ENCODE measurements around the gene KIAA1328. TPM values are rescaled to one million over a fixed set of nuclear protein-coding genes. Genes with fewer than 3 reads are reported as not detected.
"Not testable (repeated sequence)": the region's sequence is repeated elsewhere in the genome, so short reads cannot be mapped to it uniquely, and the experiment has no call there.

The KIAA1328 gene
- polyA plus RNA-seq, 1 donor (not counting 4 experiments of a cell fraction or from before 2014, with no cell fraction given), result 5.5 TPM

GRCh38 chr18:36905571-36905970 lies 76.6 kb downstream of the KIAA1328 start:
- FAIRE-seq (peak; percentile 5), DNase-seq (ENCODE audit: low read depth, low spot score) (no peak)
- no peaks in the 10 kb centered on the region for H3K4me1 ChIP-seq (ENCODE audit: control insufficient read depth, extremely low read depth, insufficient read depth, low read length)
- H3K9ac ChIP-seq (ENCODE audit: control insufficient read depth, extremely low read depth, insufficient read depth, low read length), result no peak overlapping the region
- no peak overlapping the region for H3K27ac ChIP-seq (ENCODE audit: control insufficient read depth, insufficient read depth, low read length)
- no peaks in the 10 kb centered on the region for H4K20me1 ChIP-seq (ENCODE audit: control insufficient read depth, extremely low read depth, insufficient read depth, low read length)
- no peak overlapping the region for H3K4me3 ChIP-seq (ENCODE audit: control insufficient read depth in 2 of 3, extremely low read depth in 1 of 3, insufficient read depth in 2 of 3, low read depth in 1 of 3, low read length in 3 of 3)
- no peaks in the 10 kb centered on the region for H3K79me2 ChIP-seq (ENCODE audit: control insufficient read depth, insufficient read depth, low read length)
- no peak overlapping the region for H3K4me2 ChIP-seq (ENCODE audit: control insufficient read depth, extremely low read depth, insufficient read depth, low read depth, low read length)
- TF ChIP-seq EZH2 (IDR thresholded peaks at IDR 0.05; ENCODE audit: low read length), result no peak
- TF ChIP-seq CTCF (optimal IDR thresholded peaks at IDR 0.05 in 1 of 3, IDR thresholded peaks at IDR 0.05 in 1 of 3, conservative IDR thresholded peaks at IDR 0.05 in 1 of 3; ENCODE audit: extremely low read depth in 1 of 3, insufficient read depth in 2 of 3, low read length in 3 of 3), result no peak
- H2AFZ ChIP-seq (ENCODE audit: control insufficient read depth, low read length), result no peak overlapping the region
- dilution Hi-C loops (cut with MboI; ENCODE audit: extremely low pct_ligation_motif_present, low sequenced_read_pairs), result no loop called here
- H3K36me3 ChIP-seq (ENCODE audit: control insufficient read depth in 2 of 2, extremely low read depth in 1 of 2, insufficient read depth in 2 of 2, low read length in 2 of 2), result no peaks in the 10 kb centered on the region
- H3K27me3 ChIP-seq (ENCODE audit: control insufficient read depth, extremely low read depth, insufficient read depth, low read length), result no peaks in the 10 kb centered on the region
- H3K9me3 ChIP-seq (ENCODE audit: control insufficient read depth, low read depth, low read length), result no peaks in the 10 kb centered on the region
- no peaks in the 10 kb centered on the region for H3K9me1 ChIP-seq (ENCODE audit: control insufficient read depth, extremely low read depth, insufficient read depth, low read length)

- H3K9me1 ChIP-seq (ENCODE audit: control insufficient read depth, extremely low read depth, insufficient read depth, low read length); H3K36me3 ChIP-seq (ENCODE audit: control insufficient read depth in 2 of 2, extremely low read depth in 1 of 2, insufficient read depth in 2 of 2, low read length in 2 of 2); H3K4me2 ChIP-seq (ENCODE audit: control insufficient read depth, extremely low read depth, insufficient read depth, low read depth, low read length); H3K9me3 ChIP-seq (ENCODE audit: control insufficient read depth, low read depth, low read length); FAIRE-seq; H3K4me3 ChIP-seq (ENCODE audit: control insufficient read depth in 2 of 3, extremely low read depth in 1 of 3, insufficient read depth in 2 of 3, low read depth in 1 of 3, low read length in 3 of 3); H3K27me3 ChIP-seq (ENCODE audit: control insufficient read depth, extremely low read depth, insufficient read depth, low read length); H3K9ac ChIP-seq (ENCODE audit: control insufficient read depth, extremely low read depth, insufficient read depth, low read length); H3K27ac ChIP-seq (ENCODE audit: control insufficient read depth, insufficient read depth, low read length); H4K20me1 ChIP-seq (ENCODE audit: control insufficient read depth, extremely low read depth, insufficient read depth, low read length); dilution Hi-C loops (cut with MboI; ENCODE audit: extremely low pct_ligation_motif_present, low sequenced_read_pairs); H2AFZ ChIP-seq (ENCODE audit: control insufficient read depth, low read length); DNase-seq (ENCODE audit: low read depth, low spot score); H3K79me2 ChIP-seq (ENCODE audit: control insufficient read depth, insufficient read depth, low read length); H3K4me1 ChIP-seq (ENCODE audit: control insufficient read depth, extremely low read depth, insufficient read depth, low read length): not testable (repeated sequence)
Observed at GRCh38 chr18:36909282-36909681, 80.4 kb downstream of the KIAA1328 start.

- no peak for TF ChIP-seq CTCF (optimal IDR thresholded peaks at IDR 0.05 in 1 of 3, IDR thresholded peaks at IDR 0.05 in 1 of 3, conservative IDR thresholded peaks at IDR 0.05 in 1 of 3; ENCODE audit: extremely low read depth in 1 of 3, insufficient read depth in 2 of 3, low read length in 3 of 3)
- TF ChIP-seq EZH2 (IDR thresholded peaks at IDR 0.05; ENCODE audit: low read length), result no peak
- no peak overlapping the region for H3K4me3 ChIP-seq (ENCODE audit: control insufficient read depth in 2 of 3, extremely low read depth in 1 of 3, insufficient read depth in 2 of 3, low read depth in 1 of 3, low read length in 3 of 3)
- H3K4me1 ChIP-seq (ENCODE audit: control insufficient read depth, extremely low read depth, insufficient read depth, low read length), result no peaks in the 10 kb centered on the region
- no peaks in the 10 kb centered on the region for H3K79me2 ChIP-seq (ENCODE audit: control insufficient read depth, insufficient read depth, low read length)
- no peak overlapping the region for H3K4me2 ChIP-seq (ENCODE audit: control insufficient read depth, extremely low read depth, insufficient read depth, low read depth, low read length)
- no peak overlapping the region for H3K27ac ChIP-seq (ENCODE audit: control insufficient read depth, insufficient read depth, low read length)
- H2AFZ ChIP-seq (ENCODE audit: control insufficient read depth, low read length), result no peak overlapping the region
- no peak for DNase-seq (ENCODE audit: low read depth, low spot score)
- no peak for FAIRE-seq
- no peaks in the 10 kb centered on the region for H4K20me1 ChIP-seq (ENCODE audit: control insufficient read depth, extremely low read depth, insufficient read depth, low read length)
- no peaks in the 10 kb centered on the region for H3K27me3 ChIP-seq (ENCODE audit: control insufficient read depth, extremely low read depth, insufficient read depth, low read length)
- no peaks in the 10 kb centered on the region for H3K9me1 ChIP-seq (ENCODE audit: control insufficient read depth, extremely low read depth, insufficient read depth, low read length)
- dilution Hi-C loops (cut with MboI; ENCODE audit: extremely low pct_ligation_motif_present, low sequenced_read_pairs), result no loop called here
- H3K9me3 ChIP-seq (ENCODE audit: control insufficient read depth, low read depth, low read length), result no peaks in the 10 kb centered on the region
- no peaks in the 10 kb centered on the region for H3K36me3 ChIP-seq (ENCODE audit: control insufficient read depth in 2 of 2, extremely low read depth in 1 of 2, insufficient read depth in 2 of 2, low read length in 2 of 2)
- no peak overlapping the region for H3K9ac ChIP-seq (ENCODE audit: control insufficient read depth, extremely low read depth, insufficient read depth, low read length)
Observed at GRCh38 chr18:36912887-36913286, 84.0 kb downstream of the KIAA1328 start.
